OCI-LY1 (cell line): ENCODE results near the gene LACC1.

Experiments
- H2AFZ ChIP-seq: fragments of 200-600 bp; sonication (generic), shearing (Covaris generic); 2 replicates; pipeline ENCODE4 v1.6.0; 2014; ENCODE audit warnings: antibody characterized with exemption, mild to moderate bottlenecking, low read length
- H3F3A ChIP-seq: fragments of 200-600 bp; sonication (generic), shearing (Covaris generic); 2 replicates; pipeline ENCODE4 v1.6.0; 2014; ENCODE audit warnings: mild to moderate bottlenecking, antibody characterized with exemption, low read length, moderate library complexity; ENCODE audit not compliant: insufficient read depth
- H3K27ac ChIP-seq: fragments of 200-600 bp; sonication (generic); 2 replicates; pipeline ENCODE4 v1.5.1; 2014; ENCODE audit warnings: low read length, mixed run types, mild to moderate bottlenecking, low read depth; ENCODE audit not compliant: poor library complexity, severe bottlenecking
- H3K27me3 ChIP-seq: fragments of 200-600 bp; sonication (generic); 2 replicates; pipeline ENCODE4 v1.6.0; 2014; ENCODE audit warnings: antibody characterized with exemption, mild to moderate bottlenecking, low read length, moderate library complexity; ENCODE audit not compliant: insufficient read depth
- H3K36me3 ChIP-seq: fragments of 200-600 bp; sonication (generic); 2 replicates; pipeline ENCODE4 v1.6.1; 2014; ENCODE audit warnings: mild to moderate bottlenecking, antibody characterized with exemption, low read length, moderate library complexity, mixed read lengths; ENCODE audit not compliant: insufficient read depth
- H3K4me1 ChIP-seq: fragments of 200-600 bp; sonication (generic); 2 replicates; pipeline ENCODE4 v1.5.1; 2014; ENCODE audit warnings: mild to moderate bottlenecking, low read length, moderate library complexity; ENCODE audit not compliant: insufficient read depth, severe bottlenecking
- H3K4me2 ChIP-seq: fragments of 200-600 bp; sonication (generic), shearing (Covaris generic); 2 replicates; pipeline ENCODE4 v1.6.1; 2014; ENCODE audit warnings: low read length
- H3K4me3 ChIP-seq: fragments of 200-600 bp; sonication (generic); 2 replicates; pipeline ENCODE4 v1.5.1; 2014; ENCODE audit warnings: low read length, low read depth, mild to moderate bottlenecking, mixed read lengths; ENCODE audit not compliant: poor library complexity, severe bottlenecking
- H3K79me2 ChIP-seq: fragments of 200-600 bp; shearing (Covaris generic); 2 replicates; pipeline ENCODE4 v1.6.1; 2016; ENCODE audit warnings: mixed run types, low read length, mixed read lengths; ENCODE audit not compliant: insufficient read depth
- H3K9ac ChIP-seq: fragments of 200-600 bp; sonication (generic), shearing (Covaris generic); 2 replicates; pipeline ENCODE4 v1.6.1; 2014; ENCODE audit warnings: mild to moderate bottlenecking, low read length, mixed read lengths
- H3K9me2 ChIP-seq: fragments of 200-600 bp; sonication (generic), shearing (Covaris generic); 2 replicates; pipeline ENCODE4 v1.6.1; 2014; ENCODE audit warnings: low read depth, mild to moderate bottlenecking, low read length, mixed read lengths
- H3K9me3 ChIP-seq: fragments of 200-600 bp; shearing (Covaris generic); 2 replicates; pipeline ENCODE4 v1.6.1; 2014; ENCODE audit warnings: low read length, mixed read lengths
- H4K20me1 ChIP-seq: fragments of 200-600 bp; sonication (generic), shearing (Covaris generic); 2 replicates; pipeline ENCODE4 v1.6.0; 2016; ENCODE audit warnings: mild to moderate bottlenecking, low read length; ENCODE audit not compliant: insufficient read depth
- CTCF ChIP-seq: fragments of 200-600 bp; sonication (generic), shearing (Covaris generic); IDR thresholded peaks from 2 replicates; pipeline ENCODE4 v1.5.1; 2017; ENCODE audit warnings: mild to moderate bottlenecking, antibody characterized with exemption, low read length, moderate library complexity, mixed read lengths
- EZH2 ChIP-seq: fragments of 200-600 bp; sonication (generic), shearing (Covaris generic); IDR thresholded peaks from 2 replicates; pipeline ENCODE4 v1.8.0; 2017; ENCODE audit warnings: borderline replicate concordance, mixed run types, mild to moderate bottlenecking, antibody characterized with exemption, low read length, moderate library complexity, mixed read lengths

The LACC1 gene

GRCh38 chr13:43910856-43911255 lies 31.2 kb downstream of the LACC1 start:
- Histone ChIP-seq H3K9me2 (no peaks in the 10 kb centered on the region), H3K4me2 (no peak overlapping the region), H3K4me1 (no peaks in the 10 kb centered on the region), H4K20me1 (no peaks in the 10 kb centered on the region), H3K27me3 (no peaks in the 10 kb centered on the region), H3K27ac (no peak overlapping the region), H3K4me3 (no peak overlapping the region), H3K9ac (no peak overlapping the region), H3K9me3 (no peaks in the 10 kb centered on the region), H3F3A (no peaks in the 10 kb centered on the region), H2AFZ (no peak overlapping the region), H3K79me2 (no peaks in the 10 kb centered on the region), H3K36me3 (no peaks in the 10 kb centered on the region)
- TF ChIP-seq EZH2 (no peak), CTCF (no peak)

DNA sequence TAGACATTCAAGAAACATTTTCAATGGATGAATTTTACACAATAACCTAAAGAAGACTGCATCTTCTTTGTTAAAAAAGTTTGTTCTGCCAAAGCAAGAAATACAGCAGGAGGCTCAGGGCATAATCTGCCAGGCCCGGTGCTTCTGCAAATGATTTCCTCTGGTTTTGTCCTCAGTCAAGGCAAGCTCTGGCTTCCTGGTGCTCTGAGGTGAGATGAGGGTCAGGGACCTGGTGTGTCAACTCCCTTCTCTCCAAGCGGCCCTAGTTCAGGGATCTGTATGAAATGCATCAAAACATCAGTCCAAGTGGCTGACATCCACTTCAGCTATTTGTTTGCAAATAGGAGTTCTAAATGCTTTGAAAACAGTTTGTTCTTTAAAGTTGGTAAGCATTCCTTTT lies 31.6 kb downstream of the LACC1 start:
- H3K4me2 ChIP-seq = no peak overlapping the region
- no peaks in the 10 kb centered on the region for H4K20me1 ChIP-seq
- H3F3A ChIP-seq = no peaks in the 10 kb centered on the region
- no peaks in the 10 kb centered on the region for H3K4me1 ChIP-seq
- no peaks in the 10 kb centered on the region for H3K9me2 ChIP-seq
- no peak for TF ChIP-seq CTCF
- TF ChIP-seq EZH2 = no peak
- H3K36me3 ChIP-seq = no peaks in the 10 kb centered on the region
- no peak overlapping the region for H3K4me3 ChIP-seq
- H2AFZ ChIP-seq = no peak overlapping the region
- H3K27ac ChIP-seq = no peak overlapping the region
- no peak overlapping the region for H3K9ac ChIP-seq
- no peaks in the 10 kb centered on the region for H3K79me2 ChIP-seq
- no peaks in the 10 kb centered on the region for H3K9me3 ChIP-seq
- no peaks in the 10 kb centered on the region for H3K27me3 ChIP-seq

DNA sequence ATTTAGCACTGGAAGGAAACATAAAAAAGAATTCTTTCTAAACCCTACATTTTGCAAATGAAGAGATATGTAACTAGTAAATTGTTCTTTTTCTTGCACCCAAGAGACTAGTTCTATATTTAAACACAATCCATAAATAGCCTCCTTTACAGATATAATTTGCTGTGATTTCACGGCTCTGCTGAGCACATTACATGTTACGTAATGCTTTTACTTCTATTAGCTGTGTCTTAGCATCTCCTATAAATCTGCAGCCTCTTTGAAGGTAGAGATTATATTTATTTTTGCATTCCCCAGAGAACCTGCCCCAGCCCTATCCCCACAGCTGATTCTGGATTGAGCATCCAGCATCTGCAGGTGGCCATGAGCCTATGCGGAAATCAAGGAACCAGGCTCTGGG lies 32.2 kb downstream of the LACC1 start:
- no peaks in the 10 kb centered on the region for H3K27me3 ChIP-seq
- no peak overlapping the region for H3K4me2 ChIP-seq
- H3K27ac ChIP-seq = no peak overlapping the region
- TF ChIP-seq CTCF = no peak
- TF ChIP-seq EZH2 = no peak
- no peaks in the 10 kb centered on the region for H4K20me1 ChIP-seq
- no peak overlapping the region for H2AFZ ChIP-seq
- H3K36me3 ChIP-seq = no peaks in the 10 kb centered on the region
- H3K79me2 ChIP-seq = no peaks in the 10 kb centered on the region
- no peaks in the 10 kb centered on the region for H3K9me3 ChIP-seq
- H3K4me1 ChIP-seq = no peaks in the 10 kb centered on the region
- H3F3A ChIP-seq = no peaks in the 10 kb centered on the region
- H3K4me3 ChIP-seq = no peak overlapping the region
- no peak overlapping the region for H3K9ac ChIP-seq
- no peaks in the 10 kb centered on the region for H3K9me2 ChIP-seq
